ENCODE results near the gene MT1G.

DNA sequence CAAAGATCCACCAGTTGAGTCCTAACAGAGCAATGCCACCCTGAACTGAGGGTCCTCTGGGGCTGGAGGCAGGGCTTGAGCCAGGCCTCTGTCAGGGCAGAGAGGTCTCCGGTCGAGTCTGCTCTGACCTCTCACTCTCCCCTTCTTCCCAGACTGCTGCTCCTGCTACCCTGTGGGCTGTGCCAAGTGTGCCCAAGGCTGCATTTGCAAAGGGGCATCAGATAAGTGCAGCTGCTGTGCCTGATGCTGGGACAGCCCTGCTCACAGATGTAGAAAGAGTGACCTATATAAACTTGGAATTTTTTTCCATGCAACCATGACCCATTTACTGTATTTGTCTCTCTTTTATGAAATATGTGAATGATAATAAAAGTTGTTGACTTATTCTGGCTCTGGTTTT lies 18.6 kb downstream of the MT1G start:
- TF ChIP-seq CTCF (conservative IDR thresholded peaks at IDR 0.05; ENCODE audit: low read length): no peak
- no peak for TF ChIP-seq EZH2phosphoT487 (IDR thresholded peaks at IDR 0.05; ENCODE audit: borderline replicate concordance, low read depth, low read length)
